ENCODE data around the gene CKAP2L.
"Not testable (repeated sequence)": the region's sequence is repeated elsewhere in the genome, so short reads cannot be mapped to it uniquely, and the experiment has no call there.

CKAP2L gene

DNA sequence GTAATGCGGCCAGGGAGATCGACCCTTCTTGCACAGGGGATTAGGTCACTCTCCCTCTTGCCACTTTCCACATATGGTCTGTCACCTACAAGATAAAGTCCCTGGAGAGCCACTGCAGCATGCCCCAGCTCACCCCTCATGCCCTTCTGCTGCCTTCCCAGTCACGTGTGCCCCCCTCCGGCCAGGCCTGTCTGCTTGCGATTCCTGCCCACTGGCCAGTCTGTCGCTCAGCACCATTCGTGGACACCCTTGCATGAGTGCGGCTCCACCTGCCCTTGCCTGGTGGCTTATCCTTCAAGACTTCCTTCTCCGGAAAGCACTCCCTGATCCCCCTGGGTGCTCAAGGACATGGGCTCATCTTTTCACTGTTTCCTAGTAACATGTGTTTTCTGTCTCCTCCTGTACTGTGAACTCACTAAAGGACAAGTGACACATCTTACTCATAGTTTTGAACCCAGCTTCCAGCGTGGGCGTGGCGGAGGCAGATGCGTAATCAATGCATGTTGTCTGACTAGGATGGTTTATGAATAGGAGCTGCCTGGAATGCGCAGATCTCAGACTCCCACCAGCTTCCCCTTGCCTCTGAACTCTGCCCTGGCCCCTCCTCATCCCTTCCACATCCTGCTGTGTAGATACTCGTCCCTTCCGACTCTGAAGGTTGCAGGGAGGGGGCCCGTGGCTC is 51.4 kb downstream of the CKAP2L start:
- in situ Hi-C loops (cut with HindIII; ENCODE audit: low sequenced_read_pairs) = no loop called here

DNA sequence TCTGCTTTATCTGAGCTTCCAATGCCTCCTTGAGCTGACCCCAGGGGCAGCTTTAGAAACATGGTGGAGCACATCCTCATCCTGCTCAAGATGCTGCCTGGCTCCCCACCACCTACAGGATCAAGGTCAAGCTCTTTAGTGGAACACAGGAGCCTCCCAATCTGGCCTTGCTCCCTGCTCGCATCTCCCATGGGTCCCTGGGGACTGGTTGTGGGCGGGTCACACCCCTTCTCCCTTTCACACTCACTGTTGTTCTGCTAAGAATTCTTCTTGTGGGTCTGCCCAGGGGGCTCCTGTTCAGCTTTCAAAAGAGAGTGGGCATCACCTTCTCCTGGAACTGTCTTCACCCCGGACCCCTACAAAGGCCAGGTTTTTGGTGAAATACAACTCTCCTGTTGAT is 51.9 kb downstream of the CKAP2L start:
- in situ Hi-C loops (cut with HindIII; ENCODE audit: low sequenced_read_pairs) = no loop called here

DNA sequence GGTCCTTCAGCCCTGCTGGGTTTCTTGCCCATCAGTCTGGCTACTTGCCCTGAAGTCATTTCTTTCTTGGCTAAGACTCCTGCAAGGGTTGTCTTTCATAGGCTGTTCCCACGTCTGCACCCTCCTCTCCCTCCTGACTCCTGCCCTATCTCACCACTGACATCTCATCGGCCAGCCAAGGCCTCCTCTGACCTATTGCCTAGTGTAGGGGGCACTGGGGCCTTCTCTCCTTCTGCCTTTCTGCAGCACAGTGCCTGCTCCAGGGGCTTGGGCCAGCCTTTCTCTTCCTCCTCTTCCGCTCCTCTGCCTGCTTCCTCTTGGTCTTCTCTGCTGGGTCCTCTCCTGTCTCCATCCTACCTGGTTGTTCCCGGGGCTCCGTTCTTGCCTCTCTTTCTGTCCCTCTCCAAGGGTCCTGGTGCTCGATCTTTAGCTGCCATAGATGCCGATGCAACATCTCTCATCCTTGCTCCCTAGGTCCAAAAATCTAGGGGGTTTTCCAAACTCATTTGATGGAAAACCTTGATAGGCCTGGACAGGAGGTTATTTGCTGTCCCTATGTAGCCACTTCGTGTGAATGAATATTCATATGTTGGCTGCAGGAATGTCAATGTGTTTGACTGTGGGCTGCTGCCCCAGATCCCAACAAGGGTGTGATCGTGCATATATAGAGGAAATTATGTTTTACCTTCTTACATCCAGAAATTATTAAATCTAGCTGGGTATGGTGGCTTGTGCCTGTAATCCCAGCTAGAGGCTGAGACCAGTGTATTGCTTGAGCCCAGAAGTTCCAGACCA is 53.3 kb downstream of the CKAP2L start:
- in situ Hi-C loops (cut with HindIII; ENCODE audit: low sequenced_read_pairs) = no loop called here

DNA sequence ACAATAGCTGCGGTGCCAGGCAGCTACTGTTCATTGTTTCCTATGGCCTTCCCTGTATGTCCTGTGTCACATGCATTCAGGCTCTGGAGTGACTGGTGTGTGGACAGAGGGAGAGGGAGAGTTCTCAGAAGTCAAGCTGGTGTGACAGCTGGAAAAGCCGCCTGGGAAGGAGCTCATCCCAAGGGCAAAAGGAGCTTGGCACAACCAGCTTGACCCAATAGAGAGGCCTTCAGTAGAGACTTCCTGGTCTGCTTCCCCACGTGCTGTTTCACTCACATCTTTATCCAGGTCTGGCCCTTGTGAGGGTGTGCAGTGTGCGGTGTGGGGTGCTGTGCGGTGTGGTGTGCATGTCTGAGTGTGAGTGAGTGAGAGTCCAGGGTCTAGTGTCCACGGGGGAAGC is 54.7 kb downstream of the CKAP2L start:
- in situ Hi-C loops (cut with HindIII; ENCODE audit: low sequenced_read_pairs) = no loop called here

DNA sequence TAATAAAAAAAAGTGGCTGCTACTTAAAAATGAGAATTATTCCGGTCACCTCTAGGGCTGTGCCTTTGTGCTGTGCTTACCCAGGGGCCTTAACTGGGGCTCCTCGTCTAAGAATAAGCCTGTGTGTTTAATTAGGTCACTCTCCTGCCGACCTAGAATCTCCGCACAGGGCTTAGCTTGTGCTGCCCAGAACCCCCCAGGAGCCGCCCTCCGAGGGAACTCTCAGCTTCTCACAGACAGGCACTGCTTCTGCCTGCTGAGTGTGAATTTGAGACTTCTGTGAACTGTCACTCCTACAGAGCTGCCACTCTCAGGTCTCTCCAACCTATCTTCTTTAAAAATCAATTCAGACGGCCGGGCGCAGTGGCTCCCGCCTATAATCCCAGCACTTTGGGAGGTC is 55.4 kb downstream of the CKAP2L start:
- in situ Hi-C loops (cut with HindIII; ENCODE audit: low sequenced_read_pairs) = no loop called here

DNA sequence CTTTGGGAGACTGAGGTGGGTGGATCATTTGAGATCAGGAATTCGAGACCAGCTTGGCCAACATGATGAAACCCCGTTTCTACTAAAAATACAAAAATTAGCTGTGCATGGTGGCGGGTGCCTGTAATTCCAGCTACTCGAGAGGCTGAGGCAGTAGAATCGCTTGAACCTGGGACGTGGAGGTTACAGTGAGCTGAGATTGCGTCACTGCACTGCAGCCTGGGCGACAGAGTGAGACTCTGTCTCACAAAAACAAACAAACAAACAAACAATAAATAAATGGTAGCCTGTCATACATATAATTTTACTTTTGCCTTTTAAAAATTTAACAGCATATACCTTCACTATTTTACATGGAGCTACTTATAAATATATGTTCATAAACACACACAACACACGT is 57.5 kb downstream of the CKAP2L start:
- in situ Hi-C loops (cut with HindIII; ENCODE audit: low sequenced_read_pairs) = not testable (repeated sequence)

DNA sequence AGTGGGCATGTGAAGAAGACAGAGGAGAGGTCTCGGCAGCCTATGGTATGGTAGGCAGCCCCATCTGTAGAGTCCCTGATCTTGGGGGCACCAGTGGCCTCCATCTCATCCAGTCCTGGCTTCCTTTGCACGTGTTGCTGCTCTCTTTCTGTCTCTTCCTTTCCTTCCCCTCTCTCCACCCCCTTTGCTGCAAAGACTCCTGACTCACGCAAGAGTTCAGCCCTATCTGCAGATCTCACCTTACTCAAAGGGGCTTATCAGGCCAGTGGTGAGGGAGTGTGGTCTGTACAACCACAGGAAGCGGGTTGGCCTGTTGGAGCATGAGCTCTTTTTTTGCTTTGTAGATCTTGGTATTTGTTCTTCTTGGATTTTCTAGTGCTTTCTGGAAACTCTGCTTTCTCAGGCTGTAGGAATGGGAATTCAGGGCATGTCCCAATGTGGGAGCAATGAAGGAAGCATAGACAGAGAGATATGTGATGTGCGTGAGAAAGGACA is 58.2 kb downstream of the CKAP2L start:
- in situ Hi-C loops (cut with HindIII; ENCODE audit: low sequenced_read_pairs) = no loop called here

DNA sequence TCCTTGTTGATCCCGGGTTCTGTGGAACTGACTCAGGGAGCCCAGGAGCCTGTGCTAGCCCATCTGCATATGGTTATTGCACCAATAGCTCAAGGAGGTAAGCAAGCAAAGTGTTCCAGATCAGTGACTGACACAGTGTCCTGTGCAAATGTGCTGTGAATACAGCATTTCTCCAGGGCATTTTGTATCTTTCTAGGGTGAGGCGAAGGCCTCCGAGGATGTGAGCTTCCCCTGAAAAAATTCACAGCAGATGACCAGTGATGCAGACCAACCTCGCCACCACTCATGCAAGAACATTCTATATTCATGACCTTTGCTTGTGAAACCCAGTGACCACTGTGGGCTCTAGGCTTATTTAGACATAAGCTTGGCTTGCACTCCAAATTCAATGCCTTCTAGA is 58.8 kb downstream of the CKAP2L start:
- in situ Hi-C loops (cut with HindIII; ENCODE audit: low sequenced_read_pairs) = no loop called here

DNA sequence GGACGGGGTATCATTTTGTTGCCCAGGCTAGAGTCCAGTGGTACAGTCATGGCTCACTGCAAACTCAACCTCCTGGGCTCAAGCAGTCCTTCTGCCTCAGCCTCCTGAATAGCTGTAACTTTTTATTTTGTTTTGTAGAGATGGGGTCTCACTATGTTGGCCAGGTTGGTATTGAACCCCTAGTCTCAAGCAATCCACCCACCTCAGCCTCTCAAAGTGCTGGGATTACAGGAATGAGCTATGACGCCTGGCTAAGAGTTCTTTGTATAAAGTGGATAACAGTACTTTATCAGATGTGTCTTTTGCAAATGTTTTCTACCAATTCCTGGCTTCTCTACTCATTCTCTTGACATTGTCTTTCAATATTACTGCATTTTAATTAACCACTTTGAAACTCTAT is 60.7 kb downstream of the CKAP2L start:
- in situ Hi-C loops (cut with HindIII; ENCODE audit: low sequenced_read_pairs) = no loop called here

DNA sequence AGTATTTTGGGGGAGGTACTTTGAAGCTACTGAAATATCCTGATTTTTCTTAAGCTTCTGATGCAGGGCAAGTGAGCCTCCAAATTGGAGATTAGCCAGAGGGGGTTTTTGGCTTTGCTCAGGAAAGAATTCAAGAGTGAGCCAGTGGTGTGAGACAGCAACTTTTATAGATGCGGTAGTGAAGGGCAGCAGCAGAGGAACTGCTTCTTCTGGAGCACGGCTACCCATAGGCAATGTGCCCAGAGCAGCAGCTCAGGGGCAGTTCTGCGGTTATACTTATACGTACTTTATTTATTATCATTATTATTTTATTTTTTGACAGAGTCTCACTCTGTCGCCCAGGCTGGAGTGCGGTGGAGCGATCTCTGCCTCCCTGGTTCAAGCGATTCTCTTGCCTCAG is 63.4 kb downstream of the CKAP2L start:
- in situ Hi-C loops (cut with HindIII; ENCODE audit: low sequenced_read_pairs) = no loop called here

DNA sequence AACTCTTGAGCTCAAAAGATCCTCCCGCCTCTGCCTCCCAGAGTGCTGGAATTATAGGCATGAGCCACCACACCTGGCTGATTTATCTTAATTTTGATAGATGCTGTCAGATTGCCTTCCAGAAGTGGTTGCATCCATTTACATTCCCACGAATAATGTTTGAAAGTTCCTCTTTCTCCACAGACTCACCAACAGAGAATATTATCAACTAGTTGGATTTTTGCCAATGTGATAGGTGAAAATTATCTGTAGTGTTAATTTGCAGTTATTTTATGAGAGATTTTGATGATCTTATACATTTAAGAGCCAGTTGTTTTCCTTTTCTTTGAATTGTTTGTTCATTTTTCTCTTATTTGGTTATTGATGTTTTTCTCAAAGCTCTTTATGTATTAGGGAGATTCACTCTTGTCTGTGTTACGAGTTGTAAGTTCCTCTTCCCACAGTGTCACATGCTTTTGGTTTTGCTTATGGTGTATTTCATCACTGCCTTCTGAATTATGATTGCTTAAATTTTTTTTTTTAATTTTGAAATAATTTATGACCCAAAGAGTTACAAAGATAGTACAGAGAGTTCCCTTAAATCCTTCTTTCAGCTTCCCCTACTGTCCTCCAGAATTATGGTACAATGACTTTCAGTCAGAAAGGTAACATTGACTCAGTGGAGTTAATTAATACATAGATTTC is 64.3 kb downstream of the CKAP2L start:
- in situ Hi-C loops (cut with HindIII; ENCODE audit: low sequenced_read_pairs) = no loop called here

DNA sequence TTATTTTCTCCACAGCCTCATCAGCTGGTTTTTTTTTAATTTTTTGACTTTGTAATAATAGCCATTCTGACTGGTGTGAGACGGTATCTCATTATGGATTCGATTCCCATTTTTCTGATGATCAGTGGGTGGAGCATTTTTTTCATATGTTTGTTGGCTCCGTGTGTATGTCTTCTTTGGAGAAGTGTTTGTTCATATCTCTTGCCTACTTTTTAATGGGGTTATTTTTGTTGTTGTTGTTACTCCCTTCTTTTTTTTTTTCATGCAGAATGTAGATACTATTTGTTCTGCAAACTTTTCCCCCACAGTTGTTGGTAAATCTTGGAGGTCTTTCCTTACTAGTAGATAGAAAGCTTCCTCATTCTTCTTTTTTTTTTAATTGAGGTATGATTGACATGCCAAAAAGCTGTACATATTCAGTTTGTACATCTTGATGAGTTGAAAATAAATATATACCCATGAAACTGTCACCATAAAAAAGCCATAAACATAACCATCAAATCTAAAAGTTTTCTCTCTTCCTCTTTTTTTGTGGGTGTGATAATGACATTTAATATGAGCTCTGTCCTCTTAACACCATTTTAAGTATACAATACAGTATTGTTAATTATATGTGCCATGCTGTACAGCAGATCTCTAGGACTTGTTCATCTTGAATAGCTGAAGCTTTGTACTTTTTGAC is 65.4 kb downstream of the CKAP2L start:
- in situ Hi-C loops (cut with HindIII; ENCODE audit: low sequenced_read_pairs) = no loop called here

DNA sequence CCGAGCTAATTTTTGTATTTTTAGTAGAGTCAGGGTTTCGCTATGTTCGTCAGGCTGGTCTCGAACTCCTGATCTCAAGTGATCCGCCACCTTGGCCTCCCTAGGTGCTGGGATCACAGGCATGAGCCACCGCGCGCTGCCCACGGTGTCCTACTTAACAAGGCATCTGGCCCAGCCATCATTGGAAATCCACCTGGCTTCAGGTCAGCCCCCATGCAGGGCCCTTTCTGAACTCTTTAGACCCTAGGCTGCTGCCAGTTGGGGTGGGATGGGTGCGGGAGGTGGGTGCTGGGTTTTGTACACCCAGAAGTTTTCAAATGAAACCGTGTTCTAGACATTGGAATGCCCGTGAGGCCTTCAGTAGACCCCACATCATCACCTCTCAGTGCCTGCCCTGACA is 70.2 kb downstream of the CKAP2L start:
- in situ Hi-C loops (cut with HindIII; ENCODE audit: low sequenced_read_pairs) = no loop called here

DNA sequence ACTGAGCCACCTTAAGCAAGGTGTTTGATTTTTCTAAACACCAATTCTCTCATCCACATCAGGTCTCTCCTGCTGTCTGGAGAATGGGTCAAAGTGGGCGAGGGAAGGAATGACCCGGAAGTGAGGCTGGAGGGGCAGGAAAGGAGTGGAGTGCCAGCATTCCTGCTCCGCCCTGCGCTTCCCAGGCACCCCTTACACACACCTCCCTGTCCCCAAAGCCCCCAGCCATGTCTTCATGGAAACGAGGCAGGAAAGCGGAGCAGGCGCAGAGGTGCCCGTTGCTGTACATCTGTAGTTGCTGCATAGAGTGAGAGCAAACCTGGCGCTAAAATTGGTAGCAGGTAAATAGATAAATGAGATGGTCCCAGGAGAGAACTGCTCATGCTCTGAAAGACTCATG is 70.8 kb downstream of the CKAP2L start:
- in situ Hi-C loops (cut with HindIII; ENCODE audit: low sequenced_read_pairs) = no loop called here

DNA sequence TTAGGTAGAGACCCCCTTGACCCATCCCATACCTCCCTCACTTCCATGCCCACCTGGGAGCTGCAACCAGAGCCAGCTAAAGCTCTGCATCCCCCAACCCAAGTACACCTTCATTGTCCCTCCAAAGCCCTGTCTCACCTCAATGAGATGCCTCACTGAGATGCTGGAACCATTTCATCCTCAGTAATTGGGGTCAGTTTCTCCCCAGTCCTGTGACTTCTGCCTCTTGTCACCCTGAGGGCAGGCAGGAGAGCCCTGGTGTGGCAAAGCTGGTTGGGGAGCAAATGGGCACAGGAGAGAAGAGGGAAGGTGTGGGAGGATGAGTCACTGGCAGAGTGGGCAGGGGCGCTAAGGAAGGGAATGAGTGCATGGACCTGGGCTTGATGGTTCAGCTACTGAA is 71.5 kb downstream of the CKAP2L start:
- in situ Hi-C loops (cut with HindIII; ENCODE audit: low sequenced_read_pairs) = no loop called here

DNA sequence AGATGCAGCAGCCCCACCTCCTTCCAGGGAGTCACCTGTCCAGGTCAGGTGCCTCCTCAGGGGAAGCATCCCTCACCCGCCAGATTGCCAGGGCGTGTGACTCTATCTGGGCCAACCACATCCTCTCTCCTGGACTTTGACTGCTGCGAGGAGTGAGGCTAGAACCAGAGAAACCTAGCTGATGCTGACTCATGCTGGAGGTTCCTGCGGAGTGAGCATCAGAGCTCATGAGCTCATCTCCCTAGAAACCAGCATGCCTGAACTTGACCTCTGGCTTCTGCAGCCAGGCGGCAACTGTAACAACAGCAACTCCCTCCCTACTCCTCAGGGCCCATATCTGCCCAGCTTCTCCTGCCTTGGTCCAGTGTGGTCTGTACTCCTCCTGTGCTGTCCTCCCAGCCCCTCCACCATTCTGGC is 71.9 kb downstream of the CKAP2L start:
- in situ Hi-C loops (cut with HindIII; ENCODE audit: low sequenced_read_pairs) = no loop called here

DNA sequence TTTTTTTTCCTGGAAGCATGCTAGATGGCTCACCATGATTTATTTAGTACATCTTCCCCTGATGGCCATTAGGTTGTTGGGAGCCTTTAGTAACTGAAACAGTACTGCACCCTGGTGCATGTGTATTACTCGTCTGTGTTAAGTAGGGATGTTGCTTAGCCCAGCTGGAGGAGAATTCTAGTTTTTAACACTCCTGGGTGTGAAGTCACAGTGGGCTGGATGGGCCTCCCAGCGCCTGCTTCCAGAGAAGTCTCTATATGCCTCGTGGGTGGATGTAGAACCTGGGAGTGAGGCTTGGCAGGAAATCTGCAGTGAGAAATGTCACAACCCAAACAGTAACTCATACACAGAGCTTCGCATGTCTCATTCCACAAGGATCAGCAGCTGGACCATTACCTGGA is 72.5 kb downstream of the CKAP2L start:
- in situ Hi-C loops (cut with HindIII; ENCODE audit: low sequenced_read_pairs) = no loop called here

DNA sequence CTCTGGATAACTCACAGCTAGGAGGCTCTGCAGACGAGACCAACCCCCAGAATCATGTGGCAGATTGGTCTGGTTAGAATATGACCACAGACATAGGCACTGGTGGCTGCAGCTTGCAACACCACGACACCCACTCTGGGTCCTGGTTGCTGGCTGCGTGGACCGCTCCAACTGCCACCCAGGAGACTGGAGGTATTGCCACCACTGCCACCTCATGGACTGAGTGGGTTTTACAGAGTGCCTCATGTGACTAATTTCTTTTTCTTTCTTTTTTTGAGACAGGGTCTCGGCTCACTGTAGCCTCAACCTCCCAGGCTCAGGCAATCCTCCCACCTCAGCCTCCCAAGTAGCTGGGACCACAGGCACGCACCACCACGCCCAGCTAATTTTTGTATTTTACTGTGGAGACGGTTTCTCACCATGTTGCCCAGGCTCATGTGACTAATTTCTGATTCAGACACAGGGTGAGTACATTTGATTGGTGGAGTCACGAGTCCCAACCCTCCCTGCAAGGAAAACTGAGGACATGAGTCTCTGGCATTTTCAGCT is 73.5 kb downstream of the CKAP2L start:
- in situ Hi-C loops (cut with HindIII; ENCODE audit: low sequenced_read_pairs) = no loop called here

DNA sequence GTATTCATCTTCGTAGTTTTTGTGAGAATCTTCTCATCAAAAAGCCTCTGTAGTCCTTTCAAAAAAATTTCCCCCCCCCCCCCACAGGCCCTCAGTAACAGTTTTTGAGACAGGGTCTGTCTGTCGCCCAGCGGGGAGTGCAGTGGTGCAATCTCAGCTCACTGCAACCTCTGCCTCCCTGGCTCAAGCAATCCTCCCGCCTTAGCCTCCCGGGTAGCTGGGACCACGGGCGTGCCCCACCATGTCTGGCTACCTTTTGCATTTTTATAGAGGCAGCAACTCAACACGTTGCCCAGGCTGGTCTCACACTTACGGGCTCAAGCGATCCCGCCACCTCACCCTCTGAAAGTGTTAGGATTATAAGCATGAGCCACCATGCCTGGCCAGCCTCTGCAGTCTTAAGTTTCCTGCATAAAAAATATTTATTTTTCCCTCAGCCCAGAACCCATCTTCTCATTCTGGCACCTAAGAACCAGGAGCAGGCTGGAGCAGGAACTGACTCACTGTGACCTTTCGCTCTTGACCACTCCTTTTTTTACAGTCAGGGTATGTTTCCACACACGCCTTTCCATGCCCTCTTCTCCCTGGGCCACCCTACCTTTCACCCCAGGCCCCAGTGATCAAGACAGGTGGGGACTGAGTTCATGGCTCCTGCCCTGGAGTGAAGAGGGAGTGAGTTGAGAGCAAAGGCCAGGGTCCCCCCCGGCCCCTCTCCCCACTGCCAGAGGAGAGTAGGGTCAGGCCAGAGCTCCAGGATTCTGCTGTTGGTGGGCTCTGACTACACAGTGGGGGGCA is 76.1 kb downstream of the CKAP2L start:
- in situ Hi-C loops (cut with HindIII; ENCODE audit: low sequenced_read_pairs) = no loop called here

DNA sequence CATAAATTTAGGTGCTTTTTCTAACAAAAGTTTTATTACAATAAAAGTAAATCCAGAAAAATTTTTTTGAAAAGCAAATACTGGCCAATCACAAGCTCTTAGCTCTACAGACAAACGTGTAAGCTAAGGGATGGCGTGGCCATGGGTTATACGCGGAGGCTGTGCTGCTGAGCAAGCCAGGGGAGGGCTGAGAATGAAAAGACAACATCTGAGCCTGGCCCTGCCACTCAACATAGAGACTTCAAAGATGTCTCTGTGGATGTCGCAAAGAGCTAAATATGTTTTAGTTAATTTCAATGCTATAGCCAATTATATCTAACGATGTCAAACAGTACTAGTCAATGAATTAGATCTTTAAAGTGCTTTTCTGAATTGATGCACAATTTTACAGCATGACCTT is 76.9 kb downstream of the CKAP2L start:
- in situ Hi-C loops (cut with HindIII; ENCODE audit: low sequenced_read_pairs) = no loop called here

Data from DLD1 (cell line).